Measurements from ENCODE around the gene KCND1.

- no peak for TF ChIP-seq POLR2A (IDR thresholded peaks at IDR 0.05; ENCODE audit: low read depth)
- no peak for TF ChIP-seq POLR2AphosphoS5 (IDR thresholded peaks at IDR 0.05)
These were observed 57.9 kb downstream of the KCND1 start for GRCh38 chrX:48913605-48914366.
